SK-MEL-5 (cell line): Measurements from ENCODE around the gene HECTD1. TPM values are rescaled to one million over a fixed set of nuclear protein-coding genes. Genes with fewer than 3 reads are reported as not detected.
"Not testable (repeated sequence)": the region's sequence is repeated elsewhere in the genome, so short reads cannot be mapped to it uniquely, and the experiment has no call there.

Experiments used
- DNase-seq: peaks from one replicate; pipeline ENCODE4 v3.0.0-alpha.2; 2016; ENCODE audit warnings: low read depth, low spot score
- in situ Hi-C: cut with HindIII; loops from 2 replicates; pipeline ENCODE4 v1.10.0; 2016; ENCODE audit warnings: low sequenced_read_pairs, high pct_unique_total_duplicates, low pct_unique_long_range_greater_than_20kb
- small RNA-seq, 2 experiments: library from RNA; depleted of rRNA; stranded (forward); fragments of <200 nt; gene quantifications; one replicate each; pipeline ENCODE3, GENCODE V24; 2014
- total RNA-seq: library from RNA; depleted of rRNA; stranded (reverse); fragments of >200 nt; shearing (Covaris generic); gene quantifications from 2 replicates; pipeline ENCODE4 v1.2.3, GENCODE V29; 2014; rRNA removed

The HECTD1 gene
- total RNA-seq, 1 experiment from 2014 or later: 141 TPM

DNA sequence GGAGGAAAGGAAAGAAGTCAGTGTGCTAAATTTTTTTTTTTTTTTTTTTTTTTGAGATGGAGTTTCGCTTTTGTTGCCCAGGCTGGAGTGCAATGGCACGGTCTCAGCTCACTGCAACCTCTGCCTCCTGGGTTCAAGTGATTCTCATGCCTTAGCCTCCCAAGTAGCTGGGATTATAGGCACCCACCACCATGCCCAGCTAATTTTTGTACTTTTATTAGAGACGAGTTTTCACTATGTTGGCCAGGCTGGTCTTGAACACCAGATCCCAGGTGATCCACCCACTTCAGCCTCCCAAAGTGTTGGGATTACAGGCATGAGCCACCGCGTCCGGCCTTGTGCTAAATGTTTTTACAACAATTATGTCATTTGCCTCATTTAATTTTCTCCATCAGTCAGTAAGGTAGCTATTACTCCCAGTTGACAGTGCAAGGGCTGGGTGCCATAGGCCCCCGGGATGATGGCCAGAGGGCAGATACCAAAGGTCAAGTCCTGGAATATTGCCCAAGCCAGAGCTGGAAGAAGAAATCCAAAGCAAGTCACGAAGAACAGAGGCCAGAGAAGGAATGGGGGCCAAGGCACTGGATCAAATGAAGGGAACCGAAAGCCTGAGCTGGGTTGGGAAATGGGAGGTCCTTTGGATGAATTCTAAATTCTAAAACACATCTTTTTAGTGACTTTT lies 154.5 kb downstream of the HECTD1 start:
- DNase-seq, in situ Hi-C loops: not testable (repeated sequence)

DNA sequence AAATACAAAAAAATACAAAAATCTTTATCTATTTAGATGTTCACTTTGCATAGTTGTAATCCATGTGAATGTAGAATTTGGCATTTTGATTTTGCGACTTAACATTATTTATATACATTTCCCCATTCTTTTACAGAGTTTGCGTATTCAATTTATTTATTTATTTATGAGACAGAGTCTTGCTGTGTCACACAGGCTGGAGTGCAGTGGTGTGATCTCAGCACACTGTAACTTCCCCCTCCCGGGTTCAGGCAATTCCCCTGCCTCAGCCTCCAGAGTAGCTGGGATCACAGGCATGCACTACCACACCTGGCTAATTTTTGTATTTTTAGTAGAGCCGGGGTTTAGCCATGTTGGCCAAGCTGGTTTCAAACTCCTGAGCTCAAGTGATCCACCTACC lies 156.1 kb downstream of the HECTD1 start:
- in situ Hi-C loops: no loop called here

DNA sequence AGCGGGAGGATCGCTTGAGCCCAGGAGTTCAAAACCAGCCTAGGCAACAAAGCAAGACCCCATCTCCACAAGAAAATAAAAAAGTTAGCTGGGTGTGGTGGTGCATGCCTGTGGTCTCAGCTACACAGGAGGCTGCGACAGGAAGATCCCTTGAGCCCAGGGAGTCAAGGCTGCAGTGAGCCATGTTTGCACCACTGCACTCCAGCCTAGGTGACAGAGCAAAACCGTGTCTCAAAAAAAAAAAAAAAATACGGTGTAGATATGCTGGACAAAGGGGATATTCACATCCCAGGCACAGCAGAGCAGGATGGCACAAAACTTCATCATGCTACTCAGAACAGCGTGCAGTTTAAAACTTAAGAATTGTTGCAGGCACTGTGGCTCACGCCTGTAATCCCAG lies 156.6 kb downstream of the HECTD1 start:
- DNase-seq: no peak

More for the DNA sequence above, 156.1 kb downstream of the HECTD1 start:
- DNase-seq: no peak

More for the DNA sequence above, 156.6 kb downstream of the HECTD1 start:
- in situ Hi-C loops: no loop called here

Small RNA genes lying within 50 kb of the gene (small RNA-seq; reads per million reads assigned to genes)
- gene RF00019: 0 reads per million in 2 experiments
- 0 reads per million in 2 experiments for gene RNU6-541P

Other genes starting within 250 kb of the HECTD1 start
- gene AP4S1, start 182.1 kb downstream of the HECTD1 start, total RNA-seq: 6.4 and 6.9 TPM in 2 replicates
- gene STRN3, start 181.4 kb downstream of the HECTD1 start, total RNA-seq: 29.2 and 35.8 TPM in 2 replicates
- 41.7 and 48.2 TPM in 2 replicates for gene HEATR5A, start 212.8 kb upstream of the HECTD1 start, total RNA-seq
- 45.5 and 51.5 TPM in 2 replicates for gene DTD2, start 249.7 kb upstream of the HECTD1 start, total RNA-seq